Measurements from ENCODE around the gene ATP5F1B. TPM values are rescaled to one million over a fixed set of nuclear protein-coding genes. Genes with fewer than 3 reads are reported as not detected.

The ATP5F1B gene
- total and polyA plus RNA-seq, 9 of the 15 experiments (the other 6 are each of a cell fraction or from before 2014, with no cell fraction given): 908 to 3,125 (median 1,482) TPM

DNA sequence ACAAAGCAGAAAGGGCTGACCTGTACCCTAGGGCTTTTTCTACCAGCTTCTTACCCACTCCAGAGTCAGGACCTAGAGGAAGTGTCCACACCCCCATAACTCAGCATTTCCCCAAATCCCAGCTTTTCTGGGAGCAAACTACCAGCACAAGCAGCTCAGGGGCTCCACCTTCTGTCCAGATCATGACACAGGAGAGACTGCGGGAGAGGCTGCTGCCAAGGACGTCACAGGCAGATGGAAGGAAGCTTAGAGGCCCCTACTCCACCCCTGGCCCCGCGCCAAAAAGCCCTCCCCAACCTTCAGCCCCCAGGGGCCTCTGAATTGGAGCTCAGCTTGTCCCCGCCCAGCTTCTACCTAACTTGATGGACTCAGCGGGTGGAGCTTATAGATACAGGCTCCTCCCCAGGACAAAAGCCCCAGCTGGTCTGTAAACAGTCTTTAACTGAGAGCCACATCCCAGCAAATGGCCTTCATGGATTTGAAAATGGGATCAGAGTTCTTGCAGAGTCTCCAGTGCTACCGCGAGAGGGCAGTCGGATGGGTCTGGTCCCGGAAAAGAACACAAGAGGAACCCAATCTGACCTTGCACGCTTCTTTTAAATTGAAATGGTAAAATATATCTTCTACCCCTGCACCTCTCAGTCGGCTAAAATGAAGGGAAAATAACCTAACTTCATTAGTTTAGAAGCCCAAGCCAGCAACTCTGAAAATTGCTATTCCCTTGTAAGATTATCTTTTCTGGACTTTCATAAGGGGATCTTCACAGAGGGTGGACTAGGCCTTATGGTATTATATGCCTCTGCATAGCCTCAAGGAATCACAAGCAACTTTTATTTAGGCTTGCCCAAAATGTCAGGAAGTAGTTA, 8.9 kb downstream of the ATP5F1B start (continued):
- TF ChIP-seq HDAC3 (IDR thresholded peaks at IDR 0.05; ENCODE audit: borderline replicate concordance, partially characterized antibody) (peak; percentile 24), PTBP1 (IDR thresholded peaks at IDR 0.05; ENCODE audit: low read depth, low read length) (no peak), ADNP (tag; IDR thresholded peaks at IDR 0.05) (no peak), HNRNPUL1 (IDR thresholded peaks at IDR 0.05; ENCODE audit: low read length) (no peak), ZFP30 (CRISPR knock-in tag; IDR thresholded peaks at IDR 0.05; ENCODE audit: borderline replicate concordance) (no peak; the same call in 1 of the 2 replicates), COPS2 (conservative IDR thresholded peaks at IDR 0.05) (no peak), PURB (CRISPR knock-in tag; IDR thresholded peaks at IDR 0.05; ENCODE audit: low read depth) (no peak), NCOR1 (IDR thresholded peaks at IDR 0.05) (peak; percentile 50; the same call in 1 of the 2 replicates), ETV1 (tag; conservative IDR thresholded peaks at IDR 0.05; ENCODE audit: low read depth) (no peak; the same call in 1 of the 2 replicates), YY1 (IDR thresholded peaks at IDR 0.05; ENCODE audit: borderline replicate concordance in 1 of 3, control insufficient read depth in 1 of 3, extremely low read depth in 1 of 3, insufficient read depth in 3 of 3, insufficient read length in 1 of 3, insufficient replicate concordance in 2 of 3, low read depth in 1 of 3, low read length in 2 of 3) (peak in 1 of 3 experiments; percentile 62), TAL1 (IDR thresholded peaks at IDR 0.05) (no peak), SAFB (IDR thresholded peaks at IDR 0.05; ENCODE audit: borderline replicate concordance, low read depth, low read length) (no peak), MCM3 (IDR thresholded peaks at IDR 0.05) (no peak), TBL1XR1 (IDR thresholded peaks at IDR 0.05; ENCODE audit: low read length in 2 of 2) (peak in 1 of 2 experiments; percentile 72; a peak in 2 of 4 replicates), THRAP3 (IDR thresholded peaks at IDR 0.05; ENCODE audit: borderline replicate concordance) (peak; percentile 84), SRF (CRISPR knock-in tag; IDR thresholded peaks at IDR 0.05) (peak; percentile 60 to 81; a peak in 2 of 4 replicates), SLC30A9 (CRISPR knock-in tag; IDR thresholded peaks at IDR 0.05) (no peak), EHMT2 (IDR thresholded peaks at IDR 0.05) (no peak), RCOR1 (IDR thresholded peaks at IDR 0.05; ENCODE audit: borderline replicate concordance in 1 of 2, low read depth in 2 of 2, low read length in 2 of 2) (peak in 1 of 2 experiments; percentile 35; a peak in 2 of 4 replicates), SMARCA5 (IDR thresholded peaks at IDR 0.05) (no peak), RNF2 (IDR thresholded peaks at IDR 0.05) (peak; percentile 61; the same call in 1 of the 2 replicates), TCF3 (CRISPR knock-in tag; IDR thresholded peaks at IDR 0.05) (0 out of 2 replicates have a peak, but pooled peaks have one; percentile 11), NR2F6 (CRISPR knock-in tag; IDR thresholded peaks at IDR 0.05) (no peak), ZNF277 (CRISPR knock-in tag; IDR thresholded peaks at IDR 0.05; ENCODE audit: borderline replicate concordance) (no peak), TAF9B (IDR thresholded peaks at IDR 0.05; ENCODE audit: partially characterized antibody) (no peak), ATF2 (CRISPR knock-in tag; IDR thresholded peaks at IDR 0.05) (no peak), GABPB2 (CRISPR knock-in tag; conservative IDR thresholded peaks at IDR 0.05) (no peak), DPF2 (IDR thresholded peaks at IDR 0.05) (no peak; the same call in 1 of the 2 replicates)
